ENCODE results near the gene UBE2QL1.

GRCh38 chr5:6448622-6449464 lies at the start of gene UBE2QL1:
- no peak for TF ChIP-seq CTCF (IDR thresholded peaks at IDR 0.05 in 2 of 3, conservative IDR thresholded peaks at IDR 0.05 in 1 of 3; ENCODE audit: borderline replicate concordance in 1 of 3, insufficient read depth in 1 of 3, low read depth in 2 of 3, low read length in 2 of 3)
- no peak for TF ChIP-seq MAX (IDR thresholded peaks at IDR 0.05)
- no peak for TF ChIP-seq JUND (IDR thresholded peaks at IDR 0.05)
- TF ChIP-seq REST (IDR thresholded peaks at IDR 0.05; ENCODE audit: low read depth), result no peak
- no peak for TF ChIP-seq POLR2AphosphoS5 (IDR thresholded peaks at IDR 0.05; ENCODE audit: low read depth, low read length)
- no peak for TF ChIP-seq ZNF274 (IDR thresholded peaks at IDR 0.05; ENCODE audit: low read depth, low read length)
- no peak for TF ChIP-seq EZH2 (IDR thresholded peaks at IDR 0.05)
- no peak for TF ChIP-seq YY1 (IDR thresholded peaks at IDR 0.05; ENCODE audit: extremely low read depth, insufficient replicate concordance, low read depth, low read length)
- no peak for TF ChIP-seq TCF7L2 (IDR thresholded peaks at IDR 0.05; ENCODE audit: borderline replicate concordance, extremely low read depth, insufficient read depth, insufficient read length)
- no peak for TF ChIP-seq RAD21 (IDR thresholded peaks at IDR 0.05; ENCODE audit: low read depth)
- TF ChIP-seq FOSL1 (IDR thresholded peaks at IDR 0.05; ENCODE audit: low read depth), result no peak
- no peak for TF ChIP-seq POLR2A (IDR thresholded peaks at IDR 0.05; ENCODE audit: borderline replicate concordance, extremely low read depth, insufficient read depth, insufficient read length)
- no peak for TF ChIP-seq ZBTB33 (IDR thresholded peaks at IDR 0.05; ENCODE audit: extremely low read depth, insufficient replicate concordance, low read length)
- no peak for TF ChIP-seq EGR1 (IDR thresholded peaks at IDR 0.05; ENCODE audit: low read depth)

Data from HCT116 (cell line).